HG03175 (cell line): ENCODE results near the gene CWC22.
"Not testable (repeated sequence)": the region's sequence is repeated elsewhere in the genome, so short reads cannot be mapped to it uniquely, and the experiment has no call there.

Source experiments
- ATAC-seq: cut with Tn5 transposase; IDR thresholded peaks from one replicate; pipeline ENCODE4 v1.9.1; 2021; ENCODE audit warnings: mild to moderate bottlenecking, moderate library complexity; ENCODE audit not compliant: unreplicated experiment

Gene CWC22

GRCh38 chr2:180006781-180007579 is at the start of gene CWC22:
Gene CWC22, minus strand, starts transcription at chr2:180007297. Its CDS starts 13,956 bp downstream, at chr2:179993341.
- peak; percentile 97 for ATAC-seq

GRCh38 chr2:180056367-180057118 is 49.4 kb upstream of the CWC22 start:
- ATAC-seq, result no peak

- ATAC-seq, result not testable (repeated sequence)
Measured at GRCh38 chr2:180054576-180054975, 47.5 kb upstream of the CWC22 start.

GRCh38 chr2:180050246-180050645 is 43.1 kb upstream of the CWC22 start:
- no peak for ATAC-seq

GRCh38 chr2:180048251-180048650 is 41.2 kb upstream of the CWC22 start:
- ATAC-seq, result no peak

- ATAC-seq, result no peak
Measured at GRCh38 chr2:180046776-180047175, 39.7 kb upstream of the CWC22 start.

GRCh38 chr2:180046202-180046601 is 39.1 kb upstream of the CWC22 start:
- no peak for ATAC-seq

GRCh38 chr2:180040146-180040925 is 33.2 kb upstream of the CWC22 start:
- ATAC-seq, result no peak

GRCh38 chr2:180038997-180039396 is 31.9 kb upstream of the CWC22 start:
- no peak for ATAC-seq

GRCh38 chr2:180033993-180034894 is 27.1 kb upstream of the CWC22 start:
- ATAC-seq, result no peak

- ATAC-seq, result no peak
Measured at GRCh38 chr2:180029575-180029974, 22.5 kb upstream of the CWC22 start.

- no peak for ATAC-seq
Measured at GRCh38 chr2:180021850-180022249, 14.8 kb upstream of the CWC22 start.

- ATAC-seq, result no peak
Measured at GRCh38 chr2:180017784-180018183, 10.7 kb upstream of the CWC22 start.

GRCh38 chr2:180016937-180017336 is 9.8 kb upstream of the CWC22 start:
- no peak for ATAC-seq

GRCh38 chr2:180015951-180016709 is 9.0 kb upstream of the CWC22 start:
- no peak for ATAC-seq

GRCh38 chr2:180012523-180012922 is 5.4 kb upstream of the CWC22 start:
- ATAC-seq, result no peak

GRCh38 chr2:180010701-180011100 is 3.6 kb upstream of the CWC22 start:
- no peak for ATAC-seq

- no peak for ATAC-seq
Measured at GRCh38 chr2:180006231-180006630, 866 bp downstream of the CWC22 start.

- not testable (repeated sequence) for ATAC-seq
Measured at GRCh38 chr2:180005465-180005864, 1.6 kb downstream of the CWC22 start.

GRCh38 chr2:180004731-180005130 is 2.4 kb downstream of the CWC22 start:
- no peak for ATAC-seq
